Stomach (tissue), 4 donors: ENCODE data around the gene GCNT4.

Source experiments
- POLR2A ChIP-seq, 4 donors: fragments of 450-650 bp; IDR thresholded peaks; one replicate each; pipeline ENCODE4 v1.6.1; 2016; ENCODE audit warnings: antibody characterized with exemption in 4 of 4, control low read depth in 2 of 4, mild to moderate bottlenecking in 1 of 4, moderate library complexity in 1 of 4
- POLR2AphosphoS5 ChIP-seq, 3 donors: sonication (generic); formaldehyde crosslinking; IDR thresholded peaks; one replicate each; pipeline ENCODE4 v1.6.1; 2016; ENCODE audit warnings: antibody characterized with exemption in 3 of 3
- TF ChIP-seq, protein P1 (sequence below), 7 experiments: fragments of 450-650 bp in 4 of 7; fragments of 200-600 bp in 3 of 7; sonication (generic) in 3 of 7; IDR thresholded peaks; one replicate each; pipeline ENCODE4 v1.5.1; 2016 to 2019; ENCODE audit warnings: antibody characterized with exemption in 7 of 7, control low read depth in 2 of 7, mild to moderate bottlenecking in 1 of 7

DNA sequence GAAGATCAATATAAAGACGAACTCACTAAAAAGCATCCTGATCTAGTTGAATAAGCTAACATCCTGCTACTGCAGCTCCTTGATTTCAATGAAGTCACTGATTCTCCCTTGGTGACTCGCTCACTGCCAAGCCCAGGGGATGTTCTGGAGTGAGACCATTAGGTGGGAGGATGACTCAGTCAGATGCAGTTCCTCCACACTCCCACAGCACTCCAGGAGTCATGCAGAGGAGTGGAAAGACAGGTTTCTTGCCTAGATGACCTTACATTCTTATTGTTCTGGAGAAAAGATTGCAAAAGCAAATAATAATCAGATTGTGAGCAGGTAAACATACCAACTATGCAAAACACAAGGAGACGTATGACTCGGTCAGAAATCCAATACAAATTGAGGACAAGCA is 15.3 kb downstream of the GCNT4 start:
- TF ChIP-seq, protein P1, sequence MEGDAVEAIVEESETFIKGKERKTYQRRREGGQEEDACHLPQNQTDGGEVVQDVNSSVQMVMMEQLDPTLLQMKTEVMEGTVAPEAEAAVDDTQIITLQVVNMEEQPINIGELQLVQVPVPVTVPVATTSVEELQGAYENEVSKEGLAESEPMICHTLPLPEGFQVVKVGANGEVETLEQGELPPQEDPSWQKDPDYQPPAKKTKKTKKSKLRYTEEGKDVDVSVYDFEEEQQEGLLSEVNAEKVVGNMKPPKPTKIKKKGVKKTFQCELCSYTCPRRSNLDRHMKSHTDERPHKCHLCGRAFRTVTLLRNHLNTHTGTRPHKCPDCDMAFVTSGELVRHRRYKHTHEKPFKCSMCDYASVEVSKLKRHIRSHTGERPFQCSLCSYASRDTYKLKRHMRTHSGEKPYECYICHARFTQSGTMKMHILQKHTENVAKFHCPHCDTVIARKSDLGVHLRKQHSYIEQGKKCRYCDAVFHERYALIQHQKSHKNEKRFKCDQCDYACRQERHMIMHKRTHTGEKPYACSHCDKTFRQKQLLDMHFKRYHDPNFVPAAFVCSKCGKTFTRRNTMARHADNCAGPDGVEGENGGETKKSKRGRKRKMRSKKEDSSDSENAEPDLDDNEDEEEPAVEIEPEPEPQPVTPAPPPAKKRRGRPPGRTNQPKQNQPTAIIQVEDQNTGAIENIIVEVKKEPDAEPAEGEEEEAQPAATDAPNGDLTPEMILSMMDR (IDR thresholded peaks at IDR 0.05): no peak
- peak in 2 of 3 donors; percentile 77 to 87 for TF ChIP-seq POLR2AphosphoS5 (IDR thresholded peaks at IDR 0.05)
- no peak for TF ChIP-seq POLR2A (IDR thresholded peaks at IDR 0.05)
